ENCODE data around the gene MATN4. TPM values are rescaled to one million over a fixed set of nuclear protein-coding genes. Genes with fewer than 3 reads are reported as not detected.

MATN4 gene
- total RNA-seq, 4 donors from 2014 or later, result 0.25 to 1.5 (median 0.94) TPM; not detected in 1

GRCh38 chr20:45341939-45342854, 34.1 kb upstream of the MATN4 start:
- peak overlapping the region; percentile 75 for H3K4me3 ChIP-seq
- 20% methylated on average over 14 of the region's 16 CpGs for WGBS
- H3K9me3 ChIP-seq, result no peaks in the 10 kb centered on the region
- no peaks in the 10 kb centered on the region for H3K36me3 ChIP-seq
- TF ChIP-seq CTCF (IDR thresholded peaks at IDR 0.05) (no peak), EP300 (IDR thresholded peaks at IDR 0.05) (no peak), POLR2AphosphoS5 (IDR thresholded peaks at IDR 0.05) (peak in 1 of 3 donors; percentile 42), POLR2A (IDR thresholded peaks at IDR 0.05) (no peak)
- H3K27ac ChIP-seq, result peak overlapping the region; percentile 94
- peak; percentile 80 to 86 for DNase-seq (ENCODE audit: low spot score in 2 of 2)
- peaks cover 98% of the 10 kb centered on the region for H3K4me1 ChIP-seq
- H3K27me3 ChIP-seq, result no peaks in the 10 kb centered on the region

- H3K36me3 ChIP-seq, result no peaks in the 10 kb centered on the region
- no peak for TF ChIP-seq POLR2AphosphoS5 (IDR thresholded peaks at IDR 0.05)
- no peak for TF ChIP-seq EP300 (IDR thresholded peaks at IDR 0.05)
- WGBS, result 33% methylated on average over 3 of the region's 3 CpGs
- peak overlapping the region; percentile 75 for H3K4me3 ChIP-seq
- H3K27me3 ChIP-seq, result no peaks in the 10 kb centered on the region
- peaks cover 100% of the 10 kb centered on the region for H3K4me1 ChIP-seq
- no peaks in the 10 kb centered on the region for H3K9me3 ChIP-seq
- peak overlapping the region; percentile 94 for H3K27ac ChIP-seq
- no peak for DNase-seq (ENCODE audit: low spot score in 2 of 2)
Measured at GRCh38 chr20:45341579-45341938, 33.5 kb upstream of the MATN4 start.

GRCh38 chr20:45340951-45341350, 32.9 kb upstream of the MATN4 start:
- H3K4me3 ChIP-seq, result no peak overlapping the region

GRCh38 chr20:45340236-45340847, 32.2 kb upstream of the MATN4 start:
- H3K9me3 ChIP-seq, result no peaks in the 10 kb centered on the region
- WGBS, result 42% methylated on average over 4 of the region's 5 CpGs
- TF ChIP-seq EP300 (IDR thresholded peaks at IDR 0.05), result no peak
- no peak for TF ChIP-seq POLR2A (IDR thresholded peaks at IDR 0.05)
- no peak for TF ChIP-seq CTCF (IDR thresholded peaks at IDR 0.05)
- no peak for TF ChIP-seq POLR2AphosphoS5 (IDR thresholded peaks at IDR 0.05)
- peak overlapping the region; percentile 94 for H3K27ac ChIP-seq
- no peak overlapping the region for H3K4me3 ChIP-seq
- H3K36me3 ChIP-seq, result no peaks in the 10 kb centered on the region
- H3K27me3 ChIP-seq, result no peaks in the 10 kb centered on the region
- peaks cover 96% of the 10 kb centered on the region for H3K4me1 ChIP-seq
- no peak for DNase-seq (ENCODE audit: low spot score in 2 of 2)

More at GRCh38 chr20:45340951-45341350, 32.9 kb upstream of the MATN4 start:
- TF ChIP-seq POLR2AphosphoS5 (IDR thresholded peaks at IDR 0.05), result no peak
- TF ChIP-seq POLR2A (IDR thresholded peaks at IDR 0.05), result no peak
- TF ChIP-seq EP300 (IDR thresholded peaks at IDR 0.05), result no peak
- TF ChIP-seq CTCF (IDR thresholded peaks at IDR 0.05), result no peak
- H3K27ac ChIP-seq, result peak overlapping the region; percentile 94
- no peak for DNase-seq (ENCODE audit: low spot score in 2 of 2)
- peaks cover 100% of the 10 kb centered on the region for H3K4me1 ChIP-seq
- no peaks in the 10 kb centered on the region for H3K27me3 ChIP-seq
- no peaks in the 10 kb centered on the region for H3K36me3 ChIP-seq
- no peaks in the 10 kb centered on the region for H3K9me3 ChIP-seq
- WGBS, result 56% methylated on average over 1 of the region's 1 CpG

GRCh38 chr20:45339799-45340198, 31.7 kb upstream of the MATN4 start:
- Histone ChIP-seq H3K27ac (peak overlapping the region; percentile 94), H3K27me3 (no peaks in the 10 kb centered on the region), H3K9me3 (no peaks in the 10 kb centered on the region), H3K4me1 (peaks cover 91% of the 10 kb centered on the region), H3K4me3 (no peak overlapping the region), H3K36me3 (peaks cover 4% of the 10 kb centered on the region)
- no peak for DNase-seq (ENCODE audit: low spot score in 2 of 2)
- TF ChIP-seq POLR2A (IDR thresholded peaks at IDR 0.05), result no peak
- no peak for TF ChIP-seq CTCF (IDR thresholded peaks at IDR 0.05)
- TF ChIP-seq EP300 (IDR thresholded peaks at IDR 0.05), result no peak
- no peak for TF ChIP-seq POLR2AphosphoS5 (IDR thresholded peaks at IDR 0.05)
- WGBS, result 90% methylated on average over 2 of the region's 2 CpGs
